Neural progenitor cell (in vitro differentiated cells): ENCODE measurements around the gene INHBA. TPM values are rescaled to one million over a fixed set of nuclear protein-coding genes. Genes with fewer than 3 reads are reported as not detected.
A peak's percentile ranks its signal among the peaks of the same experiment; 100 is the strongest.

ENCODE experiments used
- DNase-seq: peaks from one replicate; pipeline ENCODE4 v3.0.0-alpha.2; 2016; ENCODE audit warnings: low spot score
- H2AFZ ChIP-seq: fragments of 200-600 bp; sonication (generic); replicated peaks from 2 replicates; pipeline ENCODE4 v1.6.1; 2016; ENCODE audit warnings: antibody characterized with exemption
- H3F3A ChIP-seq: fragments of 200-600 bp; sonication (generic); 2 replicates; pipeline ENCODE4 v1.6.1; 2016; ENCODE audit warnings: antibody characterized with exemption, low read depth
- H3K27ac ChIP-seq: fragments of 200-600 bp; sonication (generic); 2 replicates; pipeline ENCODE4 v1.5.1; 2016; ENCODE audit warnings: mild to moderate bottlenecking
- H3K27me3 ChIP-seq: fragments of 200-600 bp; sonication (generic); 2 replicates; pipeline ENCODE4 v1.6.1; 2016; ENCODE audit warnings: mild to moderate bottlenecking, moderate library complexity
- H3K36me3 ChIP-seq: fragments of 200-600 bp; sonication (generic); 2 replicates; pipeline ENCODE4 v1.5.1; 2016
- H3K4me1 ChIP-seq: fragments of 200-600 bp; sonication (generic); 2 replicates; pipeline ENCODE4 v1.6.1; 2016; ENCODE audit warnings: mixed run types
- H3K4me2 ChIP-seq: fragments of 200-600 bp; sonication (generic); 2 replicates; pipeline ENCODE4 v1.6.1; 2016
- H3K4me3 ChIP-seq: fragments of 200-600 bp; sonication (generic); 2 replicates; pipeline ENCODE4 v1.5.1; 2016
- H3K79me2 ChIP-seq: fragments of 200-600 bp; sonication (generic); 2 replicates; pipeline ENCODE4 v1.6.1; 2016; ENCODE audit warnings: low read depth
- H3K9ac ChIP-seq: fragments of 200-600 bp; sonication (generic); 2 replicates; pipeline ENCODE4 v1.6.1; 2016
- H3K9me3 ChIP-seq: fragments of 200-600 bp; sonication (generic); 2 replicates; pipeline ENCODE4 v1.5.1; 2016; ENCODE audit warnings: low read depth
- H4K20me1 ChIP-seq: fragments of 200-600 bp; sonication (generic); 2 replicates; pipeline ENCODE4 v1.6.1; 2016; ENCODE audit warnings: low read depth
- H3K27ac Mint-ChIP-seq: 3 replicates; pipeline ENCODE4 v1.8.0; 2021; ENCODE audit warnings: mixed read lengths
- H3K27me3 Mint-ChIP-seq: 2 replicates; pipeline ENCODE4 v1.8.0; 2022; ENCODE audit warnings: low read depth, mild to moderate bottlenecking, inconsistent platforms, moderate library complexity, mixed read lengths; ENCODE audit not compliant: insufficient read depth
- H3K36me3 Mint-ChIP-seq: 3 replicates; pipeline ENCODE4 v1.8.0; 2021; ENCODE audit warnings: mixed read lengths
- H3K4me1 Mint-ChIP-seq: 3 replicates; pipeline ENCODE4 v1.8.0; 2021; ENCODE audit warnings: mixed read lengths
- H3K4me3 Mint-ChIP-seq: 3 replicates; pipeline ENCODE4 v1.8.0; 2021; ENCODE audit warnings: mild to moderate bottlenecking, moderate library complexity, mixed read lengths
- H3K9me3 Mint-ChIP-seq: 3 replicates; pipeline ENCODE4 v1.8.0; 2020; ENCODE audit warnings: mixed read lengths
- EZH2 ChIP-seq: fragments of 200-600 bp; sonication (generic); IDR thresholded peaks from 2 replicates; pipeline ENCODE4 v1.6.1; 2017; ENCODE audit warnings: antibody characterized with exemption, mild to moderate bottlenecking, moderate library complexity
- EZH2phosphoT487 ChIP-seq: fragments of 200-600 bp; sonication (generic); IDR thresholded peaks from 2 replicates; pipeline ENCODE4 v1.6.1; 2017; ENCODE audit warnings: antibody characterized with exemption
- total RNA-seq: library from RNA; depleted of rRNA; stranded (reverse); fragments of >200 nt; gene quantifications from 2 replicates; pipeline ENCODE4 v1.2.3, GENCODE V29; 2015; ENCODE audit warnings: low replicate concordance
- TF ChIP-seq, protein P1 (sequence below): fragments of 200-600 bp; sonication (generic); IDR thresholded peaks from 2 replicates; pipeline ENCODE4 v1.5.1; 2017; ENCODE audit warnings: antibody characterized with exemption, mild to moderate bottlenecking

INHBA gene
- total RNA-seq, 1 donor from 2014 or later: 0.09 TPM

DNA sequence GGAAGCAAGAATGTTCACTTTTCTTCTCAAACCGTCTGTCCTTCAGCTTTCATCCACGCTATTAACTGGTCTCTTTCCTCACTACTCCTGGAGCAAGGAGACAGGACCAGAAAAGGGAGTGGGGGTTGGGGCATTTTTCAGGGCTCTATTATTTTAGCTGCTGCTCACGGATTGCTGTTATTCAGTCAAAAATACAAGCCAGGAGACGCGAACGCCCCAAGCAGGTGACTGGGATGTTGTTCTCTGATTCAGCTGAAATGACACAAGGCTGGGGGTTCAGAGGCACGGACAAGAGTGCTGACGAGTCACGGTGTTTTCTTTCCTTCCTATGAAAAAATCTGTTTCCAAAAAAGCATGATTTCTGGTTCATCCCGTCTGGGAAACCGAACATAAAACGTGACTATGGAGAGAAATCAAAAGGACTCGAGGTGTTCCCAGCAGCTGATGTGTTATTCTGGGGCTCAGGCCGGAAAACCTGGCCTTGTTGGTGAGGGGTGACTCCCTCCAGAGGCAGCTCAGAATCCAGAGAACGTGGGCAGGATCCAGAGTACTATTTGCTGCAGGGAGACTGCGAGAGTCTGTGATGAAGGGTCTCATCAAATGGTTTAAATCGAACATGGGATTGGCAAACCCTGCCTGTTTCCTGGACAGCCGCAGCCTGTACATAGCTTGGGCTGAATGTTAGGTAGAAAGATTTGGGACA lies 3.5 kb upstream of the INHBA start:
- Histone ChIP-seq H3K4me2 (peak overlapping the region; percentile 87), H3K27me3 (peaks cover 45% of the 10 kb centered on the region), H3K36me3 (no peaks in the 10 kb centered on the region), H3K79me2 (no peaks in the 10 kb centered on the region), H3K9me3 (no peaks in the 10 kb centered on the region), H2AFZ (no peak overlapping the region), H3K27ac (no peak overlapping the region), H3K9ac (no peak overlapping the region), H3K4me1 (peaks cover 10% of the 10 kb centered on the region), H3F3A (no peaks in the 10 kb centered on the region), H3K4me3 (peak overlapping the region; percentile 52), H4K20me1 (no peaks in the 10 kb centered on the region)
- Mint-ChIP-seq H3K27ac (no peak overlapping the region), H3K36me3 (no peaks in the 10 kb centered on the region), H3K4me1 (peaks cover 21% of the 10 kb centered on the region), H3K27me3 (peaks cover 9% of the 10 kb centered on the region), H3K4me3 (peak overlapping the region; percentile 82), H3K9me3 (no peaks in the 10 kb centered on the region)
- DNase-seq: no peak
- TF ChIP-seq EZH2phosphoT487 (no peak), EZH2 (no peak)
- TF ChIP-seq, protein P1, sequence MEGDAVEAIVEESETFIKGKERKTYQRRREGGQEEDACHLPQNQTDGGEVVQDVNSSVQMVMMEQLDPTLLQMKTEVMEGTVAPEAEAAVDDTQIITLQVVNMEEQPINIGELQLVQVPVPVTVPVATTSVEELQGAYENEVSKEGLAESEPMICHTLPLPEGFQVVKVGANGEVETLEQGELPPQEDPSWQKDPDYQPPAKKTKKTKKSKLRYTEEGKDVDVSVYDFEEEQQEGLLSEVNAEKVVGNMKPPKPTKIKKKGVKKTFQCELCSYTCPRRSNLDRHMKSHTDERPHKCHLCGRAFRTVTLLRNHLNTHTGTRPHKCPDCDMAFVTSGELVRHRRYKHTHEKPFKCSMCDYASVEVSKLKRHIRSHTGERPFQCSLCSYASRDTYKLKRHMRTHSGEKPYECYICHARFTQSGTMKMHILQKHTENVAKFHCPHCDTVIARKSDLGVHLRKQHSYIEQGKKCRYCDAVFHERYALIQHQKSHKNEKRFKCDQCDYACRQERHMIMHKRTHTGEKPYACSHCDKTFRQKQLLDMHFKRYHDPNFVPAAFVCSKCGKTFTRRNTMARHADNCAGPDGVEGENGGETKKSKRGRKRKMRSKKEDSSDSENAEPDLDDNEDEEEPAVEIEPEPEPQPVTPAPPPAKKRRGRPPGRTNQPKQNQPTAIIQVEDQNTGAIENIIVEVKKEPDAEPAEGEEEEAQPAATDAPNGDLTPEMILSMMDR: no peak

DNA sequence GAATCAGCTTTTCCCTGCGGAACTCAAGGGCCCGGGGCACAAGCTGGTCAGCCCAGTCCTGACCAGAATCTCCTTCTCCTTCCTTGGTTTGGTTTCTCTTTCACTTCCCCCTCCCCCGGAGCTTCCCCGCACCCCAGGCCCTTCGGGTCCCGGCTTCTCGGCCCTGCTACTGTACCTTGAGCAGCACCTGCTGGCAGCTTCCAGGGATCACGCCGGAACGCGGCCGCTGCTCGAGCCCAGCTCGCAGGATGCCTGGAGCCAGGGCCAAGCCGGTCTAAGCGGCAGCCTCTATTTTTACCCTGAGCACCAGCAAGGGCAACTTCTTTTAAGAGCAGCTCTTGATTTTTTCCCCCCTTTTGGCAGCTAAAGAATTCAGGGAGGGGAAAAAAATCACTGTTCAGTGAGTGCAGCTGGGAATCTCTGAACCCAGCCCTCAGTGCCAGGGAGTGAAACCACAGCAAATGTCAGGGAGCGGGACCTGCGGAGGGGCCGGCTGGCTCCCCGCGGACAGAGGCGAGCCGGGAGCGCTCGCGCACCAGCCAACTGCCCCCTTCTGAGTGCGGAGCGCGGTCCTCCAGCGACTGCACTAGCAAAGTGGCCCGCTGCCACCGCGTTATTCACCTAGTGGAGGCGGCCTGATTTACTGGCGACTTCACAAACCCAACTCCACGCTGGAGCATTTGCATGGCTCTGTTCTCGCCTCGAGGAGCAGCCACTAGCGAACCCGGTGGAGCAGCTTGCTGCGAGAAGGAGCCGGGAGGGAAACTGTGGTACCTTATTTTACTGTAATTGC lies 2.4 kb upstream of the INHBA start:
- H3K9ac ChIP-seq: no peak overlapping the region
- H3K9me3 ChIP-seq: no peaks in the 10 kb centered on the region
- H3F3A ChIP-seq: no peaks in the 10 kb centered on the region
- Mint-ChIP-seq H3K27ac (no peak overlapping the region), H3K4me1 (peaks cover 30% of the 10 kb centered on the region), H3K27me3 (peaks cover 14% of the 10 kb centered on the region), H3K4me3 (peak overlapping the region; percentile 82), H3K9me3 (no peaks in the 10 kb centered on the region), H3K36me3 (no peaks in the 10 kb centered on the region)
- no peaks in the 10 kb centered on the region for H4K20me1 ChIP-seq
- H2AFZ ChIP-seq: peak overlapping the region; percentile 75
- H3K4me1 ChIP-seq: peaks cover 17% of the 10 kb centered on the region
- no peak overlapping the region for H3K27ac ChIP-seq
- no peaks in the 10 kb centered on the region for H3K36me3 ChIP-seq
- peak; percentile 93 for DNase-seq
- peaks cover 56% of the 10 kb centered on the region for H3K27me3 ChIP-seq
- peak overlapping the region; percentile 52 for H3K4me3 ChIP-seq
- TF ChIP-seq EZH2 (peak; percentile 45), EZH2phosphoT487 (no peak)
- TF ChIP-seq, protein P1: peak; percentile 81
- peak overlapping the region; percentile 87 for H3K4me2 ChIP-seq
- no peaks in the 10 kb centered on the region for H3K79me2 ChIP-seq

DNA sequence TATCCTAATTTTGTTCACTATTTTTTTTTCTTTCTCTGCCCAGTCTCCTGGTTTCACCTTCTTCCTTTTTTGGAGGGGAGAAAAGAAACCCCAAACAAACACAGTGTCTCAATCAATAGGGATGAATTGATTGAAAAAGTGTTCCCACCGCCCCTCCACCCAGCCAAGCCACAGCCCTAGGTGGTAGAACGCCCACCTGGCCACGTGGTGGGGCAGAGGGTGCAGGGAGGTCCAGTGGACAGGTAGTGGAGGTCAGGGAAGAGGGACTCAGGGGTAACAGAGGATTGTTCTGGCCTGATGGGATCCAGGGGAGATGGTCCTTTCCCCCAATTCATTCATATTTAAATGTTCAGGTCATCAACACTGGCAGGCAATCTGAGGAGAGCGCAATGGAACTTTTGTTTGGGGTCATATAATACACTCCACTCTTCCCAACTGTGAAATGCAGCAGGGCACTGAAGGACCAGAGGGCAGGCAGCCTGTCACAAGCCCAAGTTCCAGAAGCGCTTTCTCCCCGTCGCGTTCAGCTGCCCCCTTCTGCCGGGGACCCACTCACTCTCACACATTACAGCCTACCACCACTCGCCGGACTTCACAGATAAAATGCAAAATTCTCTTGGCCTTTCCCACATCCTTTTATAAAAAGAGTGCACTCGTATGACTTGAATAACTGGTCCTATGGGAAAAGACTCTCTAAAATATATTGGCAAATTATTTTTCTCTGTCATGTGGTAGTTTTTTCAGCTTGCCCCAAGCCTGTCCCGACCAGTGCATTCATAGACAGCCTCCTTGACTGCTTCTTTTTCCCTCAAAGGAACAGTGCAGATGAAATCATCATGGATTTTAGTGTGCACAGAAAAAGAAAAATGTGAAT lies 1.6 kb downstream of the INHBA start:
- no peaks in the 10 kb centered on the region for H3K36me3 ChIP-seq
- Mint-ChIP-seq H3K27me3 (peaks cover 17% of the 10 kb centered on the region), H3K9me3 (no peaks in the 10 kb centered on the region), H3K27ac (no peak overlapping the region), H3K4me3 (peak overlapping the region; percentile 75), H3K36me3 (no peaks in the 10 kb centered on the region), H3K4me1 (peaks cover 45% of the 10 kb centered on the region)
- peak overlapping the region; percentile 48 for H3K4me3 ChIP-seq
- H3K27ac ChIP-seq: no peak overlapping the region
- H3K9me3 ChIP-seq: no peaks in the 10 kb centered on the region
- H4K20me1 ChIP-seq: no peaks in the 10 kb centered on the region
- H3K9ac ChIP-seq: no peak overlapping the region
- no peaks in the 10 kb centered on the region for H3F3A ChIP-seq
- H2AFZ ChIP-seq: no peak overlapping the region
- H3K79me2 ChIP-seq: no peaks in the 10 kb centered on the region
- peak overlapping the region; percentile 86 for H3K4me2 ChIP-seq
- peak; percentile 29 for DNase-seq
- TF ChIP-seq EZH2: no peak
- TF ChIP-seq, protein P1: no peak
- no peak for TF ChIP-seq EZH2phosphoT487
- peaks cover 23% of the 10 kb centered on the region for H3K4me1 ChIP-seq
- peaks cover 65% of the 10 kb centered on the region for H3K27me3 ChIP-seq
